ENCODE measurements around the gene PODXL. TPM values are rescaled to one million over a fixed set of nuclear protein-coding genes. Genes with fewer than 3 reads are reported as not detected.

Gene PODXL
- total and polyA plus RNA-seq, 2 donors (not counting 3 experiments of a cell fraction or from before 2014, with no cell fraction given), result 86.4 to 156 TPM

DNA sequence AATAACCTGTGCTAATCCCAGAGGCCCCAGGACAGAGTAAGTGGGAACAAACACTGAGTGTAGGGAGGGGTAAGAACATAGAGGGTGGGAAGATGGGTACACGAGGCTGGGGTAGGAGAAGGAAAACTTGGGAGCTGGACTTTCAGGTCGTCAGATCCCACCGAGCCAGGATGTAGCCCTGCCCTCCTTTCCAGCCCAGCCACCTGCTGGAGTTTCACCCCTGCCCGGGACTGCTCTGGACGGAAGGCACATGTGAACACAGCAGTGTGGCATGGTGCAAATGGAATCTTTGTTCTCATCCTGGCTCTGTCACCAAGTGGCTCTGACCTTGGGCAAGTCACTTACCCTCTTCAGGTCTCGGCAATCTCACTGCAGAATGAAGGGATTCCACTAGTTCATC is 52.8 kb downstream of the PODXL start:
- ChIA-PET CTCF (interaction anchor here (1.0 to 1.1 kb wide), 3 partner anchors 9 to 18 kb away, joined by 3 to 6 read pairs (median 4); no protein-coding TSS in a partner anchor), POLR2A (no interaction called here)
- Histone ChIP-seq H3K4me2 (ENCODE audit: insufficient read depth, low read length) (no peak overlapping the region), H3K36me3 (ENCODE audit: control insufficient read depth in 2 of 2, extremely low read depth in 1 of 2, insufficient read depth in 2 of 2, low read length in 2 of 2) (peaks cover 8 to 23% of the 10 kb centered on the region in 2 experiments), H3K79me2 (ENCODE audit: control insufficient read depth, insufficient read depth, low read length) (peaks cover 5% of the 10 kb centered on the region), H3K27ac (ENCODE audit: insufficient read depth, low read depth, low read length) (no peak overlapping the region), H3K27me3 (ENCODE audit: control insufficient read depth in 2 of 2, insufficient read depth in 2 of 2, low read length in 2 of 2) (no peaks in the 10 kb centered on the region), H4K20me1 (replicated peaks; ENCODE audit: control insufficient read depth, extremely low read depth, insufficient read depth, low read length) (no peaks in the 10 kb centered on the region), H3K9me1 (replicated peaks; ENCODE audit: control insufficient read depth, extremely low read depth, insufficient read depth, low read length) (no peaks in the 10 kb centered on the region), H3K4me3 (replicated peaks in 1 of 3; ENCODE audit: insufficient read depth in 1 of 3, low read depth in 1 of 3, low read length in 3 of 3) (no peak overlapping the region), H3K9ac (replicated peaks; ENCODE audit: extremely low read depth, insufficient read depth, low read length) (no peak overlapping the region), H2AFZ (ENCODE audit: low read depth, low read length) (no peak overlapping the region), H3K9me3 (replicated peaks; ENCODE audit: control insufficient read depth, insufficient read depth, low read length) (no peaks in the 10 kb centered on the region), H3K4me1 (ENCODE audit: control insufficient read depth, extremely low read depth, insufficient read depth, low read length) (peaks cover 8% of the 10 kb centered on the region)
- intact Hi-C loops (cut with micrococcal nuclease), result no loop called here
- BruUV-seq (replicated peaks), result no TSS peak
- dilution Hi-C loops (cut with MboI; ENCODE audit: extremely low pct_ligation_motif_present, low sequenced_read_pairs), result no loop called here
- FAIRE-seq (no peak), DNase-seq (ENCODE audit: low read depth, low spot score) (no peak)
- no peak for TF ChIP-seq MYC (IDR thresholded peaks at IDR 0.05; ENCODE audit: low read depth, low read length)

DNA sequence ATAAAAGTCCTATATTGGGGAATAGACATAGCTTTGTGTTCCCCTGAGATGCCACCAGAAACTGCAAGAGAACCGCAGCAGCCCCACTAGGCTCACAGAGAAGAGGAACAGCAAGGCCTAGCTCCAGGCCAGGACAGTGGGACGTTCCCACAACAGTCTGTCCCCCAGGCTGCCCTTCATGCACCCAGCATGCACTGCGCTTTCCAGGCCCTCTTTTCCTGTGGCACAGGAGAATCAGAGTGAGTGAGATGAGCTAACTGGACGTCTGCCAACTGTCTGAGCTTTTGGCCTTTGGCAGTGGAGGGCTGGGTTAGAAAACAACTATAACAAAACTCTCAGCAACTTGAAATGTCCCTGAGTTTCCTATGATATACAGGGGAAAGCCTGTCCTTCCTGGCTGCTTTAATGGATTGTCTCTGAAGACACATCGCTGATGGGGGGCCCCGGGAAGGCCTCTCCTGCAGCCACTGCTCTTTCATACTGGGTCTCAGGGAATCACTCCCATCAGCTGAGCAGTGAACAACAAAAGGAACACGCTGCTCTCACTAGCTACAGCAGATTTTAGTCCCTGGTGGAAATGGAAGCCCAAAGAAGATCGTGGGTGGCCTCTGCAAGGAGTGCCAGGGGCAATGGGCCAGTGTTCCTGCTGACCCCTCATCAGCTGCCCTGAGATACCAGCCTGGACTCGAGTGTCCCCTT is 53.5 kb downstream of the PODXL start:
- ChIA-PET CTCF (interaction anchor here (0.6 to 1.4 kb wide), 6 partner anchors 14 to 431 kb away, joined by 3 to 4 read pairs (median 3); no protein-coding TSS in a partner anchor), POLR2A (no interaction called here)
- Histone ChIP-seq H3K9ac (replicated peaks; ENCODE audit: extremely low read depth, insufficient read depth, low read length) (no peak overlapping the region), H2AFZ (ENCODE audit: low read depth, low read length) (no peak overlapping the region), H3K27ac (ENCODE audit: insufficient read depth, low read depth, low read length) (no peak overlapping the region), H3K36me3 (ENCODE audit: control insufficient read depth in 2 of 2, extremely low read depth in 1 of 2, insufficient read depth in 2 of 2, low read length in 2 of 2) (peaks cover 8 to 20% of the 10 kb centered on the region in 2 experiments), H3K4me3 (replicated peaks in 1 of 3; ENCODE audit: insufficient read depth in 1 of 3, low read depth in 1 of 3, low read length in 3 of 3) (no peak overlapping the region), H3K79me2 (ENCODE audit: control insufficient read depth, insufficient read depth, low read length) (peaks cover under 1% of the 10 kb centered on the region), H3K4me2 (ENCODE audit: insufficient read depth, low read length) (no peak overlapping the region), H3K27me3 (ENCODE audit: control insufficient read depth in 2 of 2, insufficient read depth in 2 of 2, low read length in 2 of 2) (no peaks in the 10 kb centered on the region), H3K4me1 (ENCODE audit: control insufficient read depth, extremely low read depth, insufficient read depth, low read length) (peaks cover 8% of the 10 kb centered on the region), H3K9me1 (replicated peaks; ENCODE audit: control insufficient read depth, extremely low read depth, insufficient read depth, low read length) (no peaks in the 10 kb centered on the region), H3K9me3 (replicated peaks; ENCODE audit: control insufficient read depth, insufficient read depth, low read length) (no peaks in the 10 kb centered on the region), H4K20me1 (replicated peaks; ENCODE audit: control insufficient read depth, extremely low read depth, insufficient read depth, low read length) (no peaks in the 10 kb centered on the region)
- no peak for DNase-seq (ENCODE audit: low read depth, low spot score)
- intact Hi-C loops (cut with micrococcal nuclease), result no loop called here
- dilution Hi-C loops (cut with MboI; ENCODE audit: extremely low pct_ligation_motif_present, low sequenced_read_pairs), result no loop called here
- no TSS peak for BruUV-seq (replicated peaks)
- TF ChIP-seq JUN (IDR thresholded peaks at IDR 0.05; ENCODE audit: borderline replicate concordance, insufficient read depth, insufficient read length, low read depth) (no peak), GATA2 (IDR thresholded peaks at IDR 0.05; ENCODE audit: insufficient read depth, insufficient read length, low read depth, low read length) (no peak), MYC (IDR thresholded peaks at IDR 0.05; ENCODE audit: low read depth, low read length) (no peak), MAX (IDR thresholded peaks at IDR 0.05; ENCODE audit: insufficient read depth, insufficient read length) (no peak), POLR2AphosphoS5 (IDR thresholded peaks at IDR 0.05; ENCODE audit: insufficient read depth, low read depth, low read length) (no peak), FOS (IDR thresholded peaks at IDR 0.05; ENCODE audit: borderline replicate concordance, insufficient read depth, low read length) (no peak), POLR2A (IDR thresholded peaks at IDR 0.05; ENCODE audit: low read depth, low read length) (no peak), EZH2 (IDR thresholded peaks at IDR 0.05; ENCODE audit: borderline replicate concordance, low read depth, low read length, severe bottlenecking) (no peak)
- TF ChIP-seq, protein P1, sequence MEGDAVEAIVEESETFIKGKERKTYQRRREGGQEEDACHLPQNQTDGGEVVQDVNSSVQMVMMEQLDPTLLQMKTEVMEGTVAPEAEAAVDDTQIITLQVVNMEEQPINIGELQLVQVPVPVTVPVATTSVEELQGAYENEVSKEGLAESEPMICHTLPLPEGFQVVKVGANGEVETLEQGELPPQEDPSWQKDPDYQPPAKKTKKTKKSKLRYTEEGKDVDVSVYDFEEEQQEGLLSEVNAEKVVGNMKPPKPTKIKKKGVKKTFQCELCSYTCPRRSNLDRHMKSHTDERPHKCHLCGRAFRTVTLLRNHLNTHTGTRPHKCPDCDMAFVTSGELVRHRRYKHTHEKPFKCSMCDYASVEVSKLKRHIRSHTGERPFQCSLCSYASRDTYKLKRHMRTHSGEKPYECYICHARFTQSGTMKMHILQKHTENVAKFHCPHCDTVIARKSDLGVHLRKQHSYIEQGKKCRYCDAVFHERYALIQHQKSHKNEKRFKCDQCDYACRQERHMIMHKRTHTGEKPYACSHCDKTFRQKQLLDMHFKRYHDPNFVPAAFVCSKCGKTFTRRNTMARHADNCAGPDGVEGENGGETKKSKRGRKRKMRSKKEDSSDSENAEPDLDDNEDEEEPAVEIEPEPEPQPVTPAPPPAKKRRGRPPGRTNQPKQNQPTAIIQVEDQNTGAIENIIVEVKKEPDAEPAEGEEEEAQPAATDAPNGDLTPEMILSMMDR (IDR thresholded peaks at IDR 0.05; ENCODE audit: extremely low read depth in 1 of 2, insufficient read depth in 1 of 2, low read depth in 1 of 2, low read length in 2 of 2), result no peak
- peak; percentile 12 for FAIRE-seq

Measured in endothelial cell of umbilical vein (primary cell).